GM21381 (cell line): ENCODE results near the gene RHD.
"Not testable (repeated sequence)": the region's sequence is repeated elsewhere in the genome, so short reads cannot be mapped to it uniquely, and the experiment has no call there.

Experiments used
- ATAC-seq: cut with Tn5 transposase; IDR thresholded peaks from one replicate; pipeline ENCODE4 v1.9.1; 2021; ENCODE audit warnings: mild to moderate bottlenecking, moderate library complexity; ENCODE audit not compliant: unreplicated experiment

RHD gene

DNA sequence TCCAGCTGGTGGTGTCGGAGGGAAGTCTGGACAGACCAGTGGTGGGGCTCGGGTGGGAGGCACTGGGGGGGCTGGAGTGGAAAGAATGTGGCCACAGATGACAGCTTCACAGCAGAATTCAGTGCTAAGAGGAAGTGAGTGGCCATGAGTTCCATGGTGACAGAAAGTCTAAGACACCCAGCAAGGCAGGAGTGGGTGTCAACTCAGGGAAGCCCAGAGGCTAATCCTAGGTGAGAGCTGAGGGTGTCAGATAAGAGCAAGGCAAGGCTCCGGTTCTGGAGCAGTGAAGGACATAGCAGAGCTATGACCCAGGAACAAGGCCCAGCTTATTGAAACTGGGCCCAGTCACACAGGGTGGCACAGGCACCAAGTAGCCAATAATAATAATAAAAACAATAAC lies 30.0 kb downstream of the RHD start:
- not testable (repeated sequence) for ATAC-seq

DNA sequence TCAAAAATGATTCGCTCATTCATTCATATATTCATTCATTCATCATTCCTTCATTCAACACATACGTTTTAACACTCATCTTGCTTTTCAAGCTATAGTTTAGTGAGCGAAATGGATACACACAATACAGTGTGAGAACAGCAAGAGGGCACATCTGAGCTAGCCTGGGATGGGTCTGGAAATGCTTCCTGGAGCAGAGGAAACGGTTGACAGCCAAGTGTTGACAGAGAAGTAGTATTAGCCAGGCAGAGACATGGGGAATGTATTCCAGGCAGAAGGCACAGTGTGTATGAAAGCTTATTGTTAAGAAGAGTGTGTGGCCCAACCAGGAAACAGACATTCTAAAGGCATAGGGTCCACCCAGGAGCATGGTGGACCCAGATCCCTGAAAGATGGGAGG lies 32.6 kb downstream of the RHD start:
- not testable (repeated sequence) for ATAC-seq

DNA sequence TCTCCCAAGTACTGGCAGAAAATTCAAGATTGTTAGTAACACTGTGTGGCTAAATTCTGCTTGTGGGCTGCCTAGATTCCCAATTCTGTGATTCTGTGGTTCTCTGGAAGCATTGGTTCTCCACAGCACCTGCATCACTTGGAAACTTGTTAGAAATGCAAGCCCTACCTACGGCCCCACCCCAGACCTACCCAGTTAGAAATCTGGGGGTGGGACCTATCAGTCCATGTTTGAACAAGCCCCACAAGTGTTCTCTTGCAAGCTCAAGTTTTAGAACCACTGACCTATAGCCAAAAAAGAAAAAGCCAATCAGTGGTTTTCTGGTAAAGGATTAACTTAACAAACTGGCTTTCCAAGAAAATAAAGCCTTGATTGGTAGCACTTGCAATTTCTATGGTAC lies 35.9 kb downstream of the RHD start:
- ATAC-seq, result not testable (repeated sequence)

DNA sequence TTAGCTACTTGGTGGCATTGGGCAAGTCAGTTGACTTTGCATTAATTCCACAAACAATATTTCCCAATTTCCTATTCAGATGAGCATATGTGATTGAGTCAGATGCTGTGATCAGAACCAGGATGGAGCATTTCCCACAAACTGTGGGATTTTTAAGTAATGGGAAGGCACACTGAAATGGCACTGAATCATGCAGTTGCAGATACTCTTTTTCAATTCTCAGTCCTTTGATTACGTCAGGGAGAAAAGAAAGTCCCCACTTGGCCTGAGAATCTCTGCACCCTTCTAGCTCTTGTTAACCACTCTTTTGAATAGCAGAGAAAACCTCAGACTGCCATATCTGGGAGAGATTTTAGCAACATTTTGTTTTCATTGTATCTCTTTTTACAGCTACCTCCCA lies 36.8 kb downstream of the RHD start:
- not testable (repeated sequence) for ATAC-seq

GRCh38 chr1:25309486-25309885 lies 37.2 kb downstream of the RHD start:
- ATAC-seq, result not testable (repeated sequence)

GRCh38 chr1:25312806-25313470 lies 40.6 kb downstream of the RHD start:
- ATAC-seq, result not testable (repeated sequence)

DNA sequence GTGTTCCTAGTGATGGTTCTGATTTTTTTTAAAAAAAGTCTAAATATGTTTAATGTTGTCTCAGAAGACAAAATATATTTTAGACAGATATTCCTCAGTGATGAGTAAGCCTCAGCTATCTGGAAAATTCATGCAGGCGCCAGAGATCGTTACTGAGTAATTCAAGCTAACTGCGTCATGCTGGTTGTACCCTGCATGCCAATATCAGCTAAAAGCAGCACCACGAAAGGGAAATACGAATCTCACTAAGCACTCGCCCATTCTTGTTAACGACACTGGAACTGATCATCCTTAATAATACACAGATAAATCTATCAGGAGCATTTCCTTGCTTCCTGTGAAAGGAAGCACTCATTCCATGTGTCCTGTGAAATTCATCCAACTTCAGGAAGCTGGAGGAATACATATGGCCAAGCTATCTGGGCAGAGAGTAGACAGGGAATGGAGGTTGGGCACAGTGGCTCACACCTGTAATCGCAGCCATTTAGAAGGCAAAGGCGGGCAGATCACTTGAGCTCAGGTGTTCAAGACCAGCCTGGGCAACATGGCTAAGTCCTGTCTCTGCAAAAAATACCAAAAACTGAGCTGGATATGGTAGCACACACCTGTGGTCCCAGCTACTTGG lies 48.1 kb downstream of the RHD start:
- not testable (repeated sequence) for ATAC-seq

- not testable (repeated sequence) for ATAC-seq
Observed at GRCh38 chr1:25322127-25322526, 49.8 kb downstream of the RHD start.

- not testable (repeated sequence) for ATAC-seq
Observed at GRCh38 chr1:25324407-25324806, 52.1 kb downstream of the RHD start.

DNA sequence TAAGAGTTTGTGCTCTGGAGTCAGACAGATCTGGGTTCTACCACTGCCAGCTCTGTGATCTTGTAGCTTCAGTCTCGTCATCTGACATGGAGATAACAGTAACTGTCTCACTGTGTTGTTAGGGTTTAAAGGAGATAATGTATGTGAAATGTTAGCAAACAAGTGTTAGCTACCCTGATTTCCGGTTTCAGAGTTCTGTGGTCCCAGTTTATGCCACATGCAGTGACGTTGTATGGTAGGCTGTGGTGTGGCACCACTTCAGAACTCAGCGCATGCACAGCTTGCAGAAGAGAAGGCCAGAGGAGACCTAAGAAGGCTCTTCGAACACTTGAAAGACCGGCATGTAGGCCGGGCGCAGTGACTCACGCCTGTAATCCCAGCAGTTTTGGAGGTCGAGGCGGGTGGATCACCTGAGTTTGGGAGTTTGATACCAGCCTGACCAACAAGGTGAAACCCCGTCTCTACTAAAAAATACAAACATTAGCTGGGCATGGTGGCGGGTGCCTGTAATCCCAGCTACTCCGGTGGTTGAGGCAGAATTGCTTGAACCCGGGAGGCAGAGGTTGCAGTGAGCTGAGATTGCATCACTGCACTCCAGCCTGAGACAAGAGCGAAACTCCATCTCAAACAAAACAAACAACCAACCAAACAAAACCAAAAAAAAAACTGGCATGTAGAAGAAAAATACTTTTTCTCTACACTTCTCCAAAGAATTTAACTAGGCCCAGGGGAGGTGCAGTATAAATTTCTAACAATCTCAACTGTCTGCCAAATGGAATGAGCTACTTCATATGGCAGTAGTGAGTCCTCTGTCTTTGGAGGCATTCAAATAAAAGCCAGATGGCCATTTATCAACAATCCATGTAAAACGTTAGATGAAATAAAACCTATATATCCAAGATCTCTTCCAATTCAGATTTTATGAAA lies 55.8 kb downstream of the RHD start:
- ATAC-seq, result not testable (repeated sequence)

- not testable (repeated sequence) for ATAC-seq
Observed at GRCh38 chr1:25328791-25329185, 56.5 kb downstream of the RHD start.

- not testable (repeated sequence) for ATAC-seq
Observed at GRCh38 chr1:25329336-25329735, 57.0 kb downstream of the RHD start.

DNA sequence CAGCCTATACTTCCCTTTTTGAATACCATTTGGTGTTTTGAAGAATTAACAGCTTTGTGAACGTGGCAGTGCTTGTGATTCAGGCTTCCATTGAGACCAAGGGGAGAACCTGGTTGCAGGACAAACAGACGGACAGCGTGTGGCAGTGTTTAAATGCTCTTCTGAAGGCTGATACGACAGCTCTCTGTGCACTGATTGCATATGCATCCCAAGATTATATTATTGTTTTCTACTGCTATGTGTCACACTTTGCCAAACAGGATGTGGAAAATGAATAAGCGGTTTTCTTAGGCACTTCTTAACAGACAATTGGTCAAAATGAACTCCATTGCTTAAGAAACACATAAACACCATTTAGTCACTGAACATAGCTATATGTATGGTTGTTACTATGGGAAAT lies 57.6 kb downstream of the RHD start:
- not testable (repeated sequence) for ATAC-seq

DNA sequence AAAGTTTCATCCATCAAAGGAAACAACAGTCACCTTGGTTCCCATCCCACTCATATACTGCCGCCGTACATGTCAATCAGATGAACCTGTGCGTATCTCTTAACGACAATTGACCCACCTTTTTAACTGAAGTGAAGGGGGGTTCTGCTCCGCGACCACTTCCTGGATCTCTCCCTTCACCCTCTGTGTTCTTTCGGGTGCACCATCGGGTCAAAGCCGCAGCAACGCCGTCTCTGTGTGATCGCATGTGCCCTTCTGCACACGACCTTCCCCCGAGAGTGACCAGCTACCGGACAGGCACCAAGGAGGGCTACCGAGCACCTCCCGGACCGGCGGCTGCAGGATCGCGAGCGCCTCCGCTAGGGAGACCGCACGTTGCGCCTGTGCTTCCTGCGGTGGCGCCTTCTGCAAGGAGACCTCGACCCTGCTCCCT lies 64.6 kb downstream of the RHD start:
- not testable (repeated sequence) for ATAC-seq

DNA sequence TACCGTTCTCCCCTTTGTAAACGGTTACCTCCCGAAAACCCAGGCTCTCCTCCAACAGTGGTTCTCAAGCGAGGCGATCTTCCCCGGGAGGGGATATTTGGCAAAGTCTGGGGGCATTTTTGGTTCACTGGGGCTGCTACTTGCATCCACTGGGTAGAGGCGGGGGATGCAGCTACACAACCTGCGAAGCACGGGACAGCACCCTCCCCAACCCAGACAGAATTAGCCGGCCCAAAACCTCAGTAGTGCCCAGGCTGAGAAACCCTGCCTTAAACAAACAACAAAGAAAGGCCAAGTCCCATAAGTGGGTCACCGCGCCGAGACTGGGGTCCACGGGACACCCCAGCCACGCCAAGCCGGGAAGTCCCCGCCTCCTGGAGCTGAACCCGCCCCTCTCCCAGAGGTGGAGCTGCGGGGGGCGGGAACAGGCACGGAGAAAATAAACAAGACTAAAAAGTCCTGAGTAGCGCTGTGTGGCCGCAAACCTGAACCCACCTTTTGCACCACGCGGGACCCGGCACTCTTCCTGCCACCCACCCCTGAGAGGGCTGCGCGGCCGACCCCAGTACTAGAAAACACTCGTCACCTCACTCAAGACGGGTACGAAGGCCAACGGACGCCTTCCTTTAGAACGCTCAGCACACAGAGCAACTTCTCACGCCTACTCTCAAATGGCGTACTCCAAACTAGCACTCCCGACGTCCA lies 65.3 kb downstream of the RHD start:
- ATAC-seq, result peak; percentile 38

DNA sequence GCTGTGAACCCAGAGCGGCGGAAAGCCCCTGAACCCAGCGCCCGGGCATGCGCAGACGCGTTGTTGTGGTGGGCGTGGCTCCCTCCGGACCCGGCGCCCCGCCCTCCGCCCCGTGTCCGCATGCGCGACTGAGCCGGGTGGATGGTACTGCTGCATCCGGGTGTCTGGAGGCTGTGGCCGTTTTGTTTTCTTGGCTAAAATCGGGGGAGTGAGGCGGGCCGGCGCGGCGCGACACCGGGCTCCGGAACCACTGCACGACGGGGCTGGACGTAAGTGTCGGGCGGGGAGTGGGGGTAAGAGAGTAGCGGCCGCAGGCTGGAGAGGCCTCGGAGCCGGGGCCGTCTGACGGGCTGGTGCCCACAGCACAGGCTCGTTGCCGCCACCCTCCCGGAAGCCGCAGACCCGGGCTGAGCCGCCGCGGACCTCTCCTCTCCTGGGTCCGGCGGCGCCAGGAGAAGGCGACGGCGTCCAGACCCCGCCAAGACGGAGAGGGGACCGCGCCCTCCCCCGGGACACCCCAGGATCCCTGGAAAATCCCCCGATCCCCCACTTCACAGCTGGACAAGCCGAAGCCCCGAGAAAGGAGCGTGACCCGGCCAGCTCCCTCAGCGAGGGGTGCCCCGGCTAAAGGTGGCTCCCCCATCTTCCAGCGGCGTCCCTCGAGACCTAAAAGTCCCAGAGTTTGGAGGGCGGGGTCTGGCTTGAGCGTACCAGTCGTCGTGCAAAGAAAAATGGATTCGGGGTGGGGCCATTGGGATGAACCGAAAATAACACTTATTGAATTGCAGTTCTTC lies 66.1 kb downstream of the RHD start, which contains the start of gene TMEM50A:
TMEM50A (plus strand) TSS at position 147 of the 794 bp plus-strand sequence. CDS start 2,153 bp downstream, outside the sequence.
- ATAC-seq, result peak; percentile 63

DNA sequence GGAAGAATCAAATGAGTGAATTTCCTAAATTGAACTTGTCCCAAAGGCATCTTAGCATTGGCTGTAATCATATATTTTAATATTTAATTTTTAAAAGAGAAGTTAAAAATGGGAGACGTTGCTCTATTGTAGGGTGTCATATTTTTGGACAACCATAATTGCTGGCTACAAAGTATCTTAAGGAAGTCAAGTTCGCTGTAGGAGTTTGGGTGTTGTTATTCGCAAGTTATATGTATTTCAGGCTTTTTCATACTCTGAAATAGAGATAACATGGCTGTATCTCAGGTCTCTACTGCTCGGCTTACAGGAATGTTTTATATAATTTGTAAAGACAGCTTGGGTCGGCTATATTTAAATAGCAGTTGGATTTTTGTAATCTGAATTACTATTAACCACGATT lies 66.7 kb downstream of the RHD start:
- no peak for ATAC-seq

DNA sequence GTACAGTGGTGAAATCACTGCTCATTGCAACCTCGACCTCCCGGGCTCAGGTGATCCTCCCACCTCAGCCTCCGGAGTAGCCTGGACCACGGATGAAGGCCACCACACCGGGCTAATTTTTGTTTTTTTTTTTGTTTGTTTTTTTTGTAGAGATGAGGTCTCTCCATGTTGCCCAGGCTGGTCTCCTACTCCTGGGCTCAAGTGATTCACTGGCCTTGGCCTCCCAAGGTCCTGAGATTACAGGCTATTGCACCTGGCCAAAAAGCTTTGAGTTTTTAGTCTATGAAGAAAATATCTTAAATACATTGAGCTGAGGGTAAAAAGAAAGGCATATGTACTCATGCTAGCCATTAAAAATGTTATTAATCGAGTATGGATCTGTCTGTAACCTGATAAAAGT lies 69.4 kb downstream of the RHD start:
- ATAC-seq, result no peak

GRCh38 chr1:25342846-25343245 lies 70.5 kb downstream of the RHD start:
- ATAC-seq, result no peak

- no peak for ATAC-seq
Observed at GRCh38 chr1:25343872-25344271, 71.6 kb downstream of the RHD start.
